ENCODE data around the gene BCLAF1.

GRCh38 chr6:136338486-136338885 is 48.8 kb upstream of the BCLAF1 start:
- TF ChIP-seq CTCF (IDR thresholded peaks at IDR 0.05) (peak; percentile 29), ZFX (IDR thresholded peaks at IDR 0.05; ENCODE audit: borderline replicate concordance) (no peak)

Data from 22Rv1 (cell line).